ENCODE measurements around the gene PSTPIP2.

The PSTPIP2 gene

GRCh38 chr18:46069524-46069923, 2.5 kb downstream of the PSTPIP2 start:
- DNase-seq (ENCODE audit: insufficient read length, low spot score) (no peak), FAIRE-seq (no peak)
- TF ChIP-seq CTCF (IDR thresholded peaks at IDR 0.05; ENCODE audit: insufficient read depth, missing control alignments) = no peak

GRCh38 chr18:46068763-46069162, 3.3 kb downstream of the PSTPIP2 start:
- FAIRE-seq = no peak
- DNase-seq (ENCODE audit: insufficient read length, low spot score) = no peak
- no peak for TF ChIP-seq CTCF (IDR thresholded peaks at IDR 0.05; ENCODE audit: insufficient read depth, missing control alignments)

GRCh38 chr18:46067438-46068007, 4.5 kb downstream of the PSTPIP2 start:
- no peak for FAIRE-seq
- no peak for DNase-seq (ENCODE audit: insufficient read length, low spot score)
- TF ChIP-seq CTCF (IDR thresholded peaks at IDR 0.05; ENCODE audit: insufficient read depth, missing control alignments) = no peak

GRCh38 chr18:46062781-46063180, 9.3 kb downstream of the PSTPIP2 start:
- FAIRE-seq (no peak), DNase-seq (ENCODE audit: insufficient read length, low spot score) (no peak)
- TF ChIP-seq CTCF (IDR thresholded peaks at IDR 0.05; ENCODE audit: insufficient read depth, missing control alignments) = no peak

GRCh38 chr18:46061796-46062195, 10.3 kb downstream of the PSTPIP2 start:
- TF ChIP-seq CTCF (IDR thresholded peaks at IDR 0.05; ENCODE audit: insufficient read depth, missing control alignments) = no peak
- FAIRE-seq = no peak

GRCh38 chr18:46061387-46061786, 10.7 kb downstream of the PSTPIP2 start:
- FAIRE-seq = no peak
- no peak for TF ChIP-seq CTCF (IDR thresholded peaks at IDR 0.05; ENCODE audit: insufficient read depth, missing control alignments)
- no peak for DNase-seq (ENCODE audit: insufficient read length, low spot score)

More at GRCh38 chr18:46061796-46062195, 10.3 kb downstream of the PSTPIP2 start:
- no peak for DNase-seq (ENCODE audit: insufficient read length, low spot score)

- no peak for TF ChIP-seq CTCF (IDR thresholded peaks at IDR 0.05; ENCODE audit: insufficient read depth, missing control alignments)
- DNase-seq (ENCODE audit: insufficient read length, low spot score) = no peak
- FAIRE-seq = no peak
Measured at GRCh38 chr18:46060359-46060841, 11.7 kb downstream of the PSTPIP2 start.

Measured in D721Med (cell line).